DND-41 (cell line): ENCODE measurements around the gene OR6V1.

Experiments used
- ATAC-seq: fragments of 200-7000 bp; cut with Tn5 transposase; 3 replicates; pipeline ENCODE4 v1.9.1; 2021; ENCODE audit warnings: low read depth; ENCODE audit not compliant: insufficient read depth
- DNase-seq: peaks from one replicate; pipeline ENCODE4 v3.0.0-alpha.2; 2020
- H2AFZ ChIP-seq: 2 replicates; pipeline ENCODE4 v1.6.0; 2012; ENCODE audit warnings: low read depth, low read length
- H3K27ac ChIP-seq: 2 replicates; pipeline ENCODE4 v1.5.1; 2012; ENCODE audit warnings: low read length, inconsistent platforms
- H3K27me3 ChIP-seq: fragments of 200-600 bp; sonication (generic); 2 replicates; pipeline ENCODE4 v1.6.0; 2012; ENCODE audit warnings: low read length, mild to moderate bottlenecking, inconsistent platforms; ENCODE audit not compliant: insufficient read depth, poor library complexity
- H3K36me3 ChIP-seq: 2 replicates; pipeline ENCODE4 v1.5.1; 2012; ENCODE audit warnings: low read length, inconsistent platforms; ENCODE audit not compliant: insufficient read depth
- H3K4me1 ChIP-seq: 2 replicates; pipeline ENCODE4 v1.5.1; 2012; ENCODE audit warnings: mild to moderate bottlenecking, low read length; ENCODE audit not compliant: insufficient read depth
- H3K4me2 ChIP-seq: 2 replicates; pipeline ENCODE4 v1.6.0; 2012; ENCODE audit warnings: mild to moderate bottlenecking, moderate library complexity, low read length, inconsistent platforms; ENCODE audit not compliant: insufficient read depth
- H3K4me3 ChIP-seq, 2 experiments: fragments of 200-600 bp in 1 of 2; shearing (Covaris generic) in 1 of 2; 2 replicates each; pipeline ENCODE4 v1.5.1; 2012 to 2016; ENCODE audit warnings: inconsistent platforms in 2 of 2, low read length in 2 of 2, mild to moderate bottlenecking in 2 of 2, low read depth in 1 of 2, moderate library complexity in 1 of 2
- H3K79me2 ChIP-seq: 2 replicates; pipeline ENCODE4 v1.6.0; 2012; ENCODE audit warnings: low read length, inconsistent platforms; ENCODE audit not compliant: insufficient read depth
- H3K9ac ChIP-seq: 2 replicates; pipeline ENCODE4 v1.6.0; 2012; ENCODE audit warnings: low read depth, mild to moderate bottlenecking, inconsistent platforms, low read length, moderate library complexity
- H3K9me3 ChIP-seq: 2 replicates; pipeline ENCODE4 v1.5.1; 2012; ENCODE audit warnings: low read length, moderate library complexity, mild to moderate bottlenecking, inconsistent platforms; ENCODE audit not compliant: insufficient read depth, severe bottlenecking
- H4K20me1 ChIP-seq: 2 replicates; pipeline ENCODE4 v1.6.0; 2012; ENCODE audit warnings: low read length; ENCODE audit not compliant: insufficient read depth
- CTCF ChIP-seq: IDR thresholded peaks from 2 replicates; pipeline ENCODE4 v1.5.1; 2012; ENCODE audit warnings: borderline replicate concordance, low read length, moderate library complexity, mild to moderate bottlenecking; ENCODE audit not compliant: poor library complexity, severe bottlenecking; ENCODE audit errors: extremely low read depth
- EZH2 ChIP-seq: IDR thresholded peaks from 3 replicates; pipeline ENCODE4 v1.6.1; 2012; ENCODE audit warnings: borderline replicate concordance, low read depth, mild to moderate bottlenecking, moderate library complexity, low read length, inconsistent platforms; ENCODE audit not compliant: severe bottlenecking

The OR6V1 gene

GRCh38 chr7:143012409-143012808 lies 39.7 kb upstream of the OR6V1 start:
- no peak for DNase-seq
- Histone ChIP-seq H3K4me2 (no peak overlapping the region), H3K36me3 (no peaks in the 10 kb centered on the region), H3K27me3 (no peaks in the 10 kb centered on the region), H2AFZ (no peak overlapping the region), H3K9me3 (no peaks in the 10 kb centered on the region), H3K9ac (no peak overlapping the region), H4K20me1 (no peaks in the 10 kb centered on the region), H3K4me3 (no peak overlapping the region), H3K4me1 (peaks cover 8% of the 10 kb centered on the region; the same call in 1 of the 2 replicates), H3K79me2 (no peaks in the 10 kb centered on the region), H3K27ac (no peak overlapping the region)
- ATAC-seq: no peak
- TF ChIP-seq EZH2: no peak
- TF ChIP-seq CTCF: no peak

- no peaks in the 10 kb centered on the region for H3K4me1 ChIP-seq
- H3K4me2 ChIP-seq: no peak overlapping the region
- no peaks in the 10 kb centered on the region for H3K27me3 ChIP-seq
- ATAC-seq (no peak), DNase-seq (no peak)
- no peak overlapping the region for H2AFZ ChIP-seq
- no peaks in the 10 kb centered on the region for H3K36me3 ChIP-seq
- H3K27ac ChIP-seq: no peak overlapping the region
- H3K9ac ChIP-seq: no peak overlapping the region
- no peak overlapping the region for H3K4me3 ChIP-seq
- H3K79me2 ChIP-seq: no peaks in the 10 kb centered on the region
- TF ChIP-seq EZH2 (no peak), CTCF (no peak)
- no peaks in the 10 kb centered on the region for H4K20me1 ChIP-seq
- no peaks in the 10 kb centered on the region for H3K9me3 ChIP-seq
These were observed 38.7 kb upstream of the OR6V1 start for GRCh38 chr7:143013473-143013872.

- Histone ChIP-seq H2AFZ (no peak overlapping the region), H3K4me1 (no peaks in the 10 kb centered on the region), H4K20me1 (no peaks in the 10 kb centered on the region), H3K4me3 (no peak overlapping the region), H3K27me3 (no peaks in the 10 kb centered on the region), H3K36me3 (no peaks in the 10 kb centered on the region), H3K27ac (no peak overlapping the region), H3K9me3 (no peaks in the 10 kb centered on the region), H3K79me2 (no peaks in the 10 kb centered on the region), H3K4me2 (no peak overlapping the region), H3K9ac (no peak overlapping the region)
- ATAC-seq (no peak), DNase-seq (no peak)
- TF ChIP-seq EZH2 (no peak), CTCF (no peak)
These were observed 38.2 kb upstream of the OR6V1 start for GRCh38 chr7:143013893-143014292.

- no peaks in the 10 kb centered on the region for H3K36me3 ChIP-seq
- no peak overlapping the region for H2AFZ ChIP-seq
- no peaks in the 10 kb centered on the region for H4K20me1 ChIP-seq
- no peak overlapping the region for H3K4me2 ChIP-seq
- no peaks in the 10 kb centered on the region for H3K27me3 ChIP-seq
- no peak overlapping the region for H3K4me3 ChIP-seq
- TF ChIP-seq CTCF: no peak
- TF ChIP-seq EZH2: no peak
- no peaks in the 10 kb centered on the region for H3K4me1 ChIP-seq
- H3K27ac ChIP-seq: no peak overlapping the region
- DNase-seq (no peak), ATAC-seq (no peak)
- H3K9ac ChIP-seq: no peak overlapping the region
- no peaks in the 10 kb centered on the region for H3K9me3 ChIP-seq
- H3K79me2 ChIP-seq: no peaks in the 10 kb centered on the region
These were observed 37.1 kb upstream of the OR6V1 start for GRCh38 chr7:143015084-143015483.
